Measurements from ENCODE around the gene OTOL1. TPM values are rescaled to one million over a fixed set of nuclear protein-coding genes. Genes with fewer than 3 reads are reported as not detected.

The OTOL1 gene
- total and polyA plus RNA-seq, 10 of the 15 experiments (the other 5 are each of a cell fraction or from before 2014, with no cell fraction given), result not detected

DNA sequence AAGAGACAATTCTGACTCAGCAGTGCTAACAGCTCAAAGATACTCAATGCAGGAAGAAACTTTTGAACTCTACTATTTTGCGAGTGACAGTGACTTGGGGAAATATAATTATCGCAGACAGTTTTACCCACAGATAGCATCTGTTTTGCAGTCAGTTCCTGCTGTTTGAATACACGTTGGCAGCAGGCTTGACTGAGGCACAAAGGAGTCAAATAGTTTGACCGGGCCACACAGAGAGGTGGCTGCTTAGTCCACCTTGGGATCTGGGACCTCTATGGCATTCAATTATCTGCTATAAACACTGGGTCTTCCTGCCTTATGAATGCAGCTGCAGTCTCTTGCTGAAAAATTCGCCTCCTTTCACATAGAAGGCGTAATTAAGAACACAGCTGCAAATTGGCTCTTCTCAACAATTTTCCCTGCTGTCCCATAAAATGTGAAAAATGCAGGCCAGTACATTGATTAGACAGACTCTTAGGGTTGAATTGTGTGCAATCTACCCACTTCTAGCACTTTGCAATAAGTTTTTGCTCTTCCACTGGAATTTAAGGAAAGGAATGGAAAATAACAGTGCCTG lies 56.5 kb downstream of the OTOL1 start (continued):
- no peak for TF ChIP-seq FOXM1 (IDR thresholded peaks at IDR 0.05; ENCODE audit: low read depth, low read length)
- TF ChIP-seq RBBP5 (conservative IDR thresholded peaks at IDR 0.05), result no peak
- no peak for TF ChIP-seq KLF5 (IDR thresholded peaks at IDR 0.05; ENCODE audit: partially characterized antibody)
- no peak for TF ChIP-seq DPF2 (IDR thresholded peaks at IDR 0.05)

Other genes with a start within 250 kb of the OTOL1 start
- 1.0 and 1.2 TPM in 2 replicates for gene SPTSSB, start 125.3 kb upstream of the OTOL1 start, total RNA-seq (2014; rRNA removed)
- 0.74 and 1.2 TPM in 2 replicates for gene SPTSSB, start 125.3 kb upstream of the OTOL1 start, total RNA-seq (2014; rRNA removed; fragmentation: Illumina TruSeq; extraction: Trizol)
- 1.1 and 1.8 TPM in 2 replicates for gene SPTSSB, start 125.3 kb upstream of the OTOL1 start, total RNA-seq (2021)
- 30.6 and 41.8 TPM in 2 replicates for gene SPTSSB, start 125.3 kb upstream of the OTOL1 start, polyA plus RNA-seq (2011; rRNA removed)
- 0.66 and 0.86 TPM in 2 replicates for gene SPTSSB, start 125.3 kb upstream of the OTOL1 start, polyA plus RNA-seq (2014; fragmentation: Illumina TruSeq; extraction: Trizol)
- 1 to 10 TPM in 1 of 2 experiments, under 1 TPM in 1; 0.60 to 1.3 TPM for gene SPTSSB, start 125.3 kb upstream of the OTOL1 start, polyA plus RNA-seq (2014; fragmentation: Nextera tagmentation; extraction: Ambion mirVana)
- 0.30 and 0.81 TPM in 2 replicates for gene SPTSSB, start 125.3 kb upstream of the OTOL1 start, polyA plus RNA-seq (2014; rRNA removed)
- under 1 TPM; 0.19 to 0.64 TPM for gene SPTSSB, start 125.3 kb upstream of the OTOL1 start, polyA plus RNA-seq (2016; fragmentation: Nextera tagmentation; extraction: Ambion mirVana)

Data from GM12878 (cell line).